OCI-LY7 (cell line): ENCODE data around the gene LENG1. TPM values are rescaled to one million over a fixed set of nuclear protein-coding genes. Genes with fewer than 3 reads are reported as not detected.
A peak's percentile ranks its signal among the peaks of the same experiment; 100 is the strongest.

ENCODE experiments used
- BruUV-seq: library from RNA; stranded (reverse); fragments of 400-500 nt; replicated peaks from 2 replicates; lab custom pipeline; 2021; lab: Mats Ljungman, UMichigan
- CTCF ChIA-PET: fragments of 300-600 bp; sonication (Branson Sonifier 250); formaldehyde crosslinking; loops from one replicate; lab custom pipeline; 2022; ENCODE audit warnings: antibody characterized with exemption; ENCODE audit not compliant: unreplicated experiment; lab: Charles Lee
- POLR2A ChIA-PET: fragments of 300-600 bp; sonication (Branson Sonifier 250); formaldehyde crosslinking; loops from one replicate; lab custom pipeline; 2022; ENCODE audit warnings: antibody characterized with exemption; lab: Charles Lee
- DNase-seq: peaks from one replicate; pipeline ENCODE4 v3.0.0-alpha.2; 2015; ENCODE audit warnings: low spot score
- H2AFZ ChIP-seq: fragments of 200-600 bp; sonication (generic), shearing (Covaris generic); 2 replicates; pipeline ENCODE4 v1.6.1; 2014; ENCODE audit warnings: mild to moderate bottlenecking, antibody characterized with exemption, low read length, moderate library complexity
- H3K27ac ChIP-seq: fragments of 200-600 bp; sonication (generic); 2 replicates; pipeline ENCODE4 v1.5.1; 2014; ENCODE audit warnings: mixed run types, low read depth, mild to moderate bottlenecking, moderate library complexity, low read length, inconsistent platforms; ENCODE audit not compliant: poor library complexity, severe bottlenecking
- H3K36me3 ChIP-seq: fragments of 200-600 bp; sonication (generic); 2 replicates; pipeline ENCODE4 v1.6.1; 2014; ENCODE audit warnings: mild to moderate bottlenecking, antibody characterized with exemption, low read length, moderate library complexity, mixed read lengths; ENCODE audit not compliant: insufficient read depth
- H3K4me1 ChIP-seq: fragments of 200-600 bp; sonication (generic); 2 replicates; pipeline ENCODE4 v1.5.1; 2014; ENCODE audit warnings: mild to moderate bottlenecking, low read length; ENCODE audit not compliant: insufficient read depth, poor library complexity, severe bottlenecking
- H3K4me2 ChIP-seq: fragments of 200-600 bp; sonication (generic); 2 replicates; pipeline ENCODE4 v1.6.1; 2014; ENCODE audit warnings: mild to moderate bottlenecking, low read length
- H3K4me3 ChIP-seq: fragments of 200-600 bp; sonication (generic); 2 replicates; pipeline ENCODE4 v1.5.1; 2014; ENCODE audit warnings: mild to moderate bottlenecking, low read depth, low read length; ENCODE audit not compliant: poor library complexity, severe bottlenecking
- H3K79me2 ChIP-seq: fragments of 200-600 bp; sonication (generic); 2 replicates; pipeline ENCODE4 v1.6.1; 2016; ENCODE audit warnings: low read depth, mild to moderate bottlenecking, low read length, moderate library complexity, mixed read lengths; ENCODE audit not compliant: insufficient read depth
- H3K9me2 ChIP-seq: fragments of 200-600 bp; sonication (generic); 2 replicates; pipeline ENCODE4 v1.6.1; 2016; ENCODE audit warnings: mild to moderate bottlenecking, low read length, mixed read lengths; ENCODE audit not compliant: insufficient read depth
- H3K9me3 ChIP-seq: fragments of 200-600 bp; sonication (generic); 2 replicates; pipeline ENCODE4 v1.6.1; 2014; ENCODE audit warnings: mild to moderate bottlenecking, mixed run types, low read length, mixed read lengths
- H4K20me1 ChIP-seq: fragments of 200-600 bp; sonication (generic); 2 replicates; pipeline ENCODE4 v1.6.1; 2014; ENCODE audit warnings: mild to moderate bottlenecking, antibody characterized with exemption, low read length, moderate library complexity, mixed read lengths; ENCODE audit not compliant: insufficient read depth
- CTCF ChIP-seq: fragments of 200-600 bp; sonication (generic); conservative IDR thresholded peaks from 2 replicates; pipeline ENCODE4 v1.5.1; 2014; ENCODE audit warnings: mild to moderate bottlenecking, antibody characterized with exemption, low read length, moderate library complexity, mixed read lengths
- EZH2phosphoT487 ChIP-seq: fragments of 200-600 bp; sonication (generic); IDR thresholded peaks from 2 replicates; pipeline ENCODE4 v1.6.1; 2018; ENCODE audit warnings: low read depth, borderline replicate concordance, mild to moderate bottlenecking, mixed run types, antibody characterized with exemption, low read length, moderate library complexity, mixed read lengths
- intact Hi-C: fragments of 100-400 bp; cut with micrococcal nuclease; formaldehyde crosslinking; loops from one replicate; pipeline ENCODE4 v1.10.0; 2022; ENCODE audit not compliant: unreplicated experiment
- total RNA-seq, 2 experiments: library from RNA; depleted of rRNA in 1 of 2; stranded (reverse); fragments of >200 nt in 1 of 2; shearing (Covaris generic) in 1 of 2; gene quantifications; 2 replicates each; pipeline ENCODE4 v1.2.3, GENCODE V29; 2014 to 2022

Gene LENG1
- total RNA-seq, 2 experiments from 2014 or later = 4.7 to 8.0 TPM

GRCh38 chr19:54206831-54207177 lies 47.3 kb upstream of the LENG1 start:
- POLR2A ChIA-PET = no interaction called here
- Histone ChIP-seq H3K4me1 (peaks cover 60% of the 10 kb centered on the region), H3K36me3 (peaks cover 92% of the 10 kb centered on the region), H3K4me2 (peak overlapping the region; percentile 21), H2AFZ (no peak overlapping the region), H3K9me2 (no peaks in the 10 kb centered on the region), H3K79me2 (peaks cover 49% of the 10 kb centered on the region), H4K20me1 (peaks cover 52% of the 10 kb centered on the region), H3K27ac (no peak overlapping the region), H3K4me3 (no peak overlapping the region), H3K9me3 (no peaks in the 10 kb centered on the region)
- BruUV-seq = no TSS peak
- intact Hi-C loops = no loop called here
- no peak for DNase-seq
- CTCF ChIA-PET = no interaction called here
- TF ChIP-seq EZH2phosphoT487 (no peak), CTCF (no peak)

GRCh38 chr19:54206030-54206830 lies 46.7 kb upstream of the LENG1 start:
- CTCF ChIA-PET = no interaction called here

More at GRCh38 chr19:54206030-54206830, 46.7 kb upstream of the LENG1 start:
- Histone ChIP-seq H3K4me2 (peak overlapping the region; percentile 92), H2AFZ (no peak overlapping the region), H3K9me2 (no peaks in the 10 kb centered on the region), H3K4me3 (no peak overlapping the region), H3K36me3 (peaks cover 96% of the 10 kb centered on the region), H3K4me1 (peaks cover 60% of the 10 kb centered on the region), H3K27ac (no peak overlapping the region), H3K9me3 (no peaks in the 10 kb centered on the region), H4K20me1 (peaks cover 58% of the 10 kb centered on the region), H3K79me2 (peaks cover 54% of the 10 kb centered on the region)
- no TSS peak for BruUV-seq
- DNase-seq = no peak
- TF ChIP-seq CTCF (no peak), EZH2phosphoT487 (no peak)
- intact Hi-C loops = no loop called here
- POLR2A ChIA-PET = no interaction called here
